ENCODE measurements around the gene KIAA1671.

The KIAA1671 gene

DNA sequence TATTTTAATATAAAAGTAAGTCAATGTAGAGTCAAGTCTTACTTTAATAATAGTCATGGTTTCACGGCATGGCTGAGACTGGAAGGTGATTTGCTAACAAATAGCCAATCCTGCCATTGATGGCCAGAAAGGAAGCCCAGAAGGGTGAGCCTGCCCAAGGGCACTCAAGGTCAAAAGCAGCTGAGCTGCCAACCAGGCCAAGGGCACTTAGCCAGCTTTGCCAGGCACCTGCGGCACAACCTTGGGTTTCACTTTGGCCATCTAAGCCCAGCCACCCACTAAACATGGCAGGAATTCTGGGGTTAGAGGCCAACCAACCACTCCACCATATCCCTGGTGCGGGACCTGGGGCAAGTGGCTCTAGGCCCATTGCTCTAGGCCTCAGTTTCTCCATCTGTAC is 10.2 kb upstream of the KIAA1671 start:
- TF ChIP-seq, protein P1, sequence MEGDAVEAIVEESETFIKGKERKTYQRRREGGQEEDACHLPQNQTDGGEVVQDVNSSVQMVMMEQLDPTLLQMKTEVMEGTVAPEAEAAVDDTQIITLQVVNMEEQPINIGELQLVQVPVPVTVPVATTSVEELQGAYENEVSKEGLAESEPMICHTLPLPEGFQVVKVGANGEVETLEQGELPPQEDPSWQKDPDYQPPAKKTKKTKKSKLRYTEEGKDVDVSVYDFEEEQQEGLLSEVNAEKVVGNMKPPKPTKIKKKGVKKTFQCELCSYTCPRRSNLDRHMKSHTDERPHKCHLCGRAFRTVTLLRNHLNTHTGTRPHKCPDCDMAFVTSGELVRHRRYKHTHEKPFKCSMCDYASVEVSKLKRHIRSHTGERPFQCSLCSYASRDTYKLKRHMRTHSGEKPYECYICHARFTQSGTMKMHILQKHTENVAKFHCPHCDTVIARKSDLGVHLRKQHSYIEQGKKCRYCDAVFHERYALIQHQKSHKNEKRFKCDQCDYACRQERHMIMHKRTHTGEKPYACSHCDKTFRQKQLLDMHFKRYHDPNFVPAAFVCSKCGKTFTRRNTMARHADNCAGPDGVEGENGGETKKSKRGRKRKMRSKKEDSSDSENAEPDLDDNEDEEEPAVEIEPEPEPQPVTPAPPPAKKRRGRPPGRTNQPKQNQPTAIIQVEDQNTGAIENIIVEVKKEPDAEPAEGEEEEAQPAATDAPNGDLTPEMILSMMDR (IDR thresholded peaks at IDR 0.05; ENCODE audit: low read depth, low read length): no peak
- H3K4me3 ChIP-seq (replicated peaks in 1 of 2; ENCODE audit: low read depth in 2 of 2, low read length in 2 of 2): no peak overlapping the region
- DNase-seq (ENCODE audit: low read depth in 2 of 2): no peak

DNA sequence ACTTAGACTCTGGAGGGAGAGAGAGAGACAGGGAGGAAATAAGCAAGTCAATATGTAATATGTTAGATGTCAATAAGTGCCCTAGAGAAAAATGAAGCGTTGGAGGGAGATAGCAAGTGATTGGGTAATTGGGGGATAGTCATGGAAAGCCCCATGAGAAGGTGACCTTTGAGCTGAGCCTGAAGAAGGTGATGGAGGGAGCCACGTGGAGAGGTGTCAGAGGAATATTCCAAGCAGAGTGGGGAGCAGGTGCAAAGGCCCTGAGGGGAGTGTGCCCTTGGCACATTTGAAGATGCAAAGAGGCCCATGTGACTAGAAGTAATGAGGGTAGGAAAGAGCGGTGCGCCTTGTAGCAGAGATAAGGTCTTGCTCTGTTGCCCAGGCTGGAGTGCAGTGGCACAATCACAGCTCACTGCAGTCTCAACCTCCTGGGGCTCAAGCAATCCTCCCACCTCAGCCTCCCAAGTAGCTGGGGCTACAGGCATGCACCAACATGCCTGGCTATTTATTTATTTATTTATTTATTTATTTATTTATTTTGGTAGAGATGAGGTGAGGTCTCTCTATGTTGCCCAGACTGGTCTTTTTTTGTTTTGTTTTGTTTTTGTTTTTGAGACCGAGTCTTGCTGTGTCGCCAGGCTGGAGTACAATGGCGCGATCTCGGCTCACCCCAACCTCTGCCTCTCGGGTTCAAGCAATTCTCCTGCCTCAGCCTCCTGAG is 8.1 kb upstream of the KIAA1671 start:
- no peak overlapping the region for H3K4me3 ChIP-seq (replicated peaks in 1 of 2; ENCODE audit: low read depth in 2 of 2, low read length in 2 of 2)
- DNase-seq (ENCODE audit: low read depth in 2 of 2): no peak
- TF ChIP-seq, protein P1 (IDR thresholded peaks at IDR 0.05; ENCODE audit: low read depth, low read length): no peak

DNA sequence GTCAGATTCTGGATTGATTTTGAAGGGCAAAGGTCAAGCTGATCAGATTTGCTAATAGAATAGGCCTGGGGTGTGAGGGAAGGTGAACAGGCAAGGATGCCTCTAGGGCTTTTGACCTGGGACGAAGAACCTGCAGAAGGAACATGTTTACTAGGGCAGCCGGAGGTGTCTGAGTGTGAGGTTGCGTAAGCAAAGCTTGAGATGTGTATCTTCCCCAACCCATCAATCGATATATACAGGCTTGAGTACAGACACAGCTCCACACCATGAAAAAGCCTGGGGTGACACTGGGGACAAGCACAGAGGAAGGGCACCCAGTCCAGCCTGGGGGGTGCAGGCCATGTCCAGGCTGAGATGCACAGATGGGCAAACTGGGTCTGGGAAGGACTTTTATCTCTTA is 7.1 kb upstream of the KIAA1671 start:
- TF ChIP-seq, protein P1 (IDR thresholded peaks at IDR 0.05; ENCODE audit: low read depth, low read length): no peak
- no peak for DNase-seq (ENCODE audit: low read depth in 2 of 2)
- no peak overlapping the region for H3K4me3 ChIP-seq (replicated peaks in 1 of 2; ENCODE audit: low read depth in 2 of 2, low read length in 2 of 2)

DNA sequence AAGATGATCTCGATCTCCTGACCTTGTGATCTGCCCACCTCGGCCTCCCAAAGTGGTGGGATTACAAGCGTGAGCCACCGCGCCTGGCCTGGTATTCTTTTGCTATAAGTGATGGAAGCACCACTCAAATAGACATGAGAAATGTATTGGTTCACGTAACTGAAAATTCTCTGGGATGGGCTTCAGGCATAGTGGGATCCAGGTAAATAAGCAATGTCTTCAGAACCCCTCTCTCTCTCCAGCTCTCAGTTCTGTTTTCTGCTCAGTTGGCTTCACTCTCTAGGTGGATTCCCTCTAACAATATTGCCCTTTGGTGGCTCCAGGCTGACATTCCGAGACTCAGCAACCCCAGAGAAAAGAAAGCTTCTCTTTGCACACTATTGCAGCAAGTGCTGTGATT is 5.1 kb upstream of the KIAA1671 start:
- TF ChIP-seq, protein P1 (IDR thresholded peaks at IDR 0.05; ENCODE audit: low read depth, low read length): no peak
- no peak overlapping the region for H3K4me3 ChIP-seq (replicated peaks in 1 of 2; ENCODE audit: low read depth in 2 of 2, low read length in 2 of 2)
- DNase-seq (ENCODE audit: low read depth in 2 of 2): no peak

DNA sequence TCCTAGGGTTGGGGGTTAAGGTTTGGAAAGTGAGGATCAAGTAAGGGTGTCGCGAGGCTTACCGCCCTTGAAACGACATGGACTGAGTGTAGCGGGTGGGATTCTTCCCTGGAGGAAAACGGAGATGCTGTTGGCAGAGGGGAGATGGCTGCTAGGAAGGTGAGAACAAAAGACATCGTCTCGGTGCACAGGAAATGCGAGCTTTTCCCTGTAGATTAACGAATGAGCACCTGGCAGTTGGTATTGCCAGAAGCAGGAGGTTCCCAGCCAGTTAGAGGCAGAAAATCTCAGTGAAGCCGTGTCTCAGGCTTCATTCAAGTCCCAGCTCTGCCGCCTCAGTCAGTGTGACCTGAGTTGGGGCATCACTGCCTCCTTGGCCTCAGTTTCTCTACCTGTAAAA is 4.6 kb upstream of the KIAA1671 start:
- TF ChIP-seq, protein P1 (IDR thresholded peaks at IDR 0.05; ENCODE audit: low read depth, low read length): no peak
- no peak overlapping the region for H3K4me3 ChIP-seq (replicated peaks in 1 of 2; ENCODE audit: low read depth in 2 of 2, low read length in 2 of 2)
- no peak for DNase-seq (ENCODE audit: low read depth in 2 of 2)

DNA sequence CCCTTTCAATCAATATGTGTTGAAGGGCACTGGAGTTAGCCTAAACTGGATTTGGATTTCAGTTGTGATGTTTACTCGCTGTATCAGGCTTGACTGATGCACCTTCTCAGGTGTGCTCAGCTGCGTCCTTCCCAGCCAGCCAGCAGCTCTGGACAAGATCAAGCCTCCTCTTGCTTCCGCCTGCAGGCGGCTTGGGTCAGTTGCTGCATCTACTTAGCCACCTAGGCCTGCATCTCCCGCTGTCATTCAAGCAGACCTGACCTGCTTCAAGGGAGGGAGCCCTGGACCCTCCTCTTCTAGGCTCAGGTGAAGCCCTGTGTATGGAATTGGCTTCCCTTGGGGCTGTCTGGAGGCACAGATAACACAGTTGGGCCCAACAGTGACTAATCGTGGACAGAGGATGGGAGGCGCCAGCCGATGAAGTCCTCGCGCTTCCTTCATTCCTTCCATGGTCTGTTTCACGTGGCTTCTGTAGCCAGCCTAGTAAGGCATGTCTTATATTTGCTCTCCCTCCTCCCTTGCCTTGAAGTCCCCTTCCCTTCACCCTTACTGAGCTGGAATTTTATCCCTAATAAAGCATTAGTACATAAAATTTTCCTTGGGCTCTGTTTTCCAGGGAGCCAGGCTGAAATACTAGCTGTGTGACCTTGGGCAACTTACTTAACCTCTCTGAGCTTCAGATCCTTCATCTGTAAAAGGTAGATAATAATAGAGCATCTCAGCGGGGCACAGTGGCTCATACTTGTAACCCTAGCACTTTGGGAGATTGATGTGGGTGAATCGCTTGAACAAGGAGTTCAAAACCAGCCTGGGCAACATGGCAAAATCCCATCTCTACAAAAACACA is 3.9 kb upstream of the KIAA1671 start:
- no peak overlapping the region for H3K4me3 ChIP-seq (replicated peaks in 1 of 2; ENCODE audit: low read depth in 2 of 2, low read length in 2 of 2)
- no peak for DNase-seq (ENCODE audit: low read depth in 2 of 2)
- TF ChIP-seq, protein P1 (IDR thresholded peaks at IDR 0.05; ENCODE audit: low read depth, low read length): no peak
